Pancreas (tissue), 10 donors: ENCODE measurements around the gene PSAPL1. TPM values are rescaled to one million over a fixed set of nuclear protein-coding genes. Genes with fewer than 3 reads are reported as not detected.

Experiments used
- ATAC-seq, 4 donors: fragments of 200-7000 bp; cut with Tn5 transposase; one replicate each; pipeline versions ENCODE4 v1.8.0 to v1.9.1; 2020; ENCODE audit warnings: mild to moderate bottlenecking in 4 of 4, moderate library complexity in 4 of 4
- DNase-seq, 6 donors: peaks; one replicate each; pipeline ENCODE4 v3.0.0-alpha.2; 2020
- FAIRE-seq: peaks from 2 replicates; lab custom pipeline; 2012; peaks lifted over from hg19 to GRCh38; lab: Jason Lieb, UNC
- H3K27ac ChIP-seq, 4 donors: fragments of 200-600 bp; sonication (generic); 1 replicate in 3 of 4; 2 replicates in 1 of 4; pipeline versions ENCODE4 v1.5.0 to v1.8.0; 2020
- H3K27me3 ChIP-seq, 4 donors: fragments of 200-600 bp; one replicate each; pipeline ENCODE4 v1.8.0; 2021
- H3K36me3 ChIP-seq, 3 donors: fragments of 200-600 bp; sonication (generic) in 1 of 3; one replicate each; pipeline versions ENCODE4 v1.5.0 to v1.8.0; 2020 to 2021
- H3K4me1 ChIP-seq, 3 donors: fragments of 200-600 bp; one replicate each; pipeline ENCODE4 v1.8.0; 2021
- H3K4me3 ChIP-seq, 4 donors: fragments of 200-600 bp; sonication (generic) in 2 of 4; one replicate each; pipeline versions ENCODE4 v1.5.0 to v1.8.0; 2020 to 2021
- H3K9me3 ChIP-seq, 4 donors: fragments of 200-600 bp; one replicate each; pipeline ENCODE4 v1.8.0; 2021
- CTCF ChIP-seq, 4 donors: fragments of 200-600 bp; sonication (generic) in 3 of 4; IDR thresholded peaks; one replicate each; pipeline versions ENCODE4 v1.5.0 to v1.8.0; 2021; ENCODE audit warnings: antibody characterized with exemption in 4 of 4
- WGBS, 2 donors: extraction: QIAGEN DNeasy Blood & Tissue Kit; methylation state at CpG; one replicate each; pipeline ENCODE4 v1.1.7; 2013; 5-methylcytosine and 5-hydroxymethylcytosine counted together
- intact Hi-C, 3 donors: fragments of 100-400 bp; cut with DNase I; formaldehyde crosslinking; loops; one replicate each; pipeline versions ENCODE4 v1.11.1 to v1.14.2; 2022
- polyA plus RNA-seq, 2 donors: library from polyadenylated mRNA; stranded (reverse); fragments of 200-250 nt; gene quantifications; one replicate each; pipeline ENCODE4 v1.2.3, GENCODE V29; 2013
- total RNA-seq, 6 donors: library from RNA; stranded (reverse); fragmentation: NEBNext Ultra II Directional in 4 of 6; extraction: Animal tissue kit (Norgen Biotek cat#: 25700) in 4 of 6; gene quantifications; one replicate each; pipeline versions ENCODE4 v1.2.1 to v1.2.4, GENCODE V29; 2021 to 2023
- donor health status: healthy with polysubstance abuse.
- donor health status: DM: no; HTN: no; CAD: no; lungs with moderate emphysema.
- donor health status: DM: no; HTN: no; CAD: no.
- donor health status: control.
- donor health status: control.
- donor health status: Bipolar disorder and iron deficiency.
- donor health status: DM: yes; HTN: yes; CAD: no.
- donor health status: DM: no; HTN: no; CAD: no.
- donor health status: DM: no; HTN: no; CAD: no.
- donor health status: DM: yes; HTN: yes; CAD: no.

PSAPL1 gene
- total RNA-seq (under 1 TPM in 1 of 6 donors, not detected in 5; 0.06 TPM), polyA plus RNA-seq (not detected)

- no peak for TF ChIP-seq CTCF (IDR thresholded peaks at IDR 0.05)
- intact Hi-C loops, result no loop called here
- Histone ChIP-seq H3K4me3 (no peak within 1 kb of the TSS), H3K36me3 (no peaks in the 10 kb centered on the region), H3K9me3 (no peaks in the 10 kb centered on the region), H3K4me1 (no peaks in the 10 kb centered on the region), H3K27me3 (no peaks in the 10 kb centered on the region), H3K27ac (no peak within 1 kb of the TSS)
- FAIRE-seq, result no peak
- DNase-seq, result peak in 1 of 6 donors; percentile 28
- 21 to 24% methylated on average over 7 of the region's 7 CpGs for WGBS, 2 donors
- ATAC-seq, result peak in 3 of 4 donors; percentile 82 to 92 (median 83)
These were observed at the start of gene PSAPL1 for GRCh38 chr4:7434766-7435150. PSAPL1 (minus strand) TSS chr4:7434930; CDS start chr4:7434879, 51 bp downstream.

GRCh38 chr4:7481227-7481626 lies 46.5 kb upstream of the PSAPL1 start:
- DNase-seq (no peak), ATAC-seq (no peak), FAIRE-seq (no peak)
- no peak for TF ChIP-seq CTCF (IDR thresholded peaks at IDR 0.05)
- Histone ChIP-seq H3K27ac (no peak overlapping the region), H3K27me3 (no peaks in the 10 kb centered on the region), H3K9me3 (no peaks in the 10 kb centered on the region), H3K4me1 (no peaks in the 10 kb centered on the region), H3K4me3 (no peak overlapping the region), H3K36me3 (no peaks in the 10 kb centered on the region)
- 60 to 71% methylated on average over 14 of the region's 14 CpGs for WGBS, 2 donors
- intact Hi-C loops, result no loop called here

- 61 to 73% methylated on average over 16 of the region's 16 CpGs for WGBS, 2 donors
- TF ChIP-seq CTCF (IDR thresholded peaks at IDR 0.05), result no peak
These were observed 45.7 kb upstream of the PSAPL1 start for GRCh38 chr4:7480423-7480822.

GRCh38 chr4:7478665-7479064 lies 43.9 kb upstream of the PSAPL1 start:
- Histone ChIP-seq H3K36me3 (no peaks in the 10 kb centered on the region), H3K4me3 (no peak overlapping the region), H3K9me3 (no peaks in the 10 kb centered on the region), H3K4me1 (no peaks in the 10 kb centered on the region), H3K27me3 (no peaks in the 10 kb centered on the region), H3K27ac (no peak overlapping the region)
- DNase-seq (peak in 1 of 6 donors; percentile 40), ATAC-seq (no peak), FAIRE-seq (no peak)
- TF ChIP-seq CTCF (IDR thresholded peaks at IDR 0.05), result no peak
- WGBS, 2 donors, result 44 to 57% methylated on average over 11 of the region's 11 CpGs
- intact Hi-C loops, result no loop called here

More at GRCh38 chr4:7480423-7480822, 45.7 kb upstream of the PSAPL1 start:
- ATAC-seq, result no peak
- Histone ChIP-seq H3K36me3 (no peaks in the 10 kb centered on the region), H3K27ac (no peak overlapping the region), H3K27me3 (no peaks in the 10 kb centered on the region), H3K4me1 (no peaks in the 10 kb centered on the region), H3K4me3 (no peak overlapping the region), H3K9me3 (no peaks in the 10 kb centered on the region)
- FAIRE-seq, result no peak
- no peak for DNase-seq
- intact Hi-C loops, result no loop called here

- DNase-seq (no peak), FAIRE-seq (no peak), ATAC-seq (no peak)
- no peaks in the 10 kb centered on the region for H3K36me3 ChIP-seq
- no peaks in the 10 kb centered on the region for H3K27me3 ChIP-seq
- intact Hi-C loops, result no loop called here
- WGBS, 2 donors, result 73 to 85% methylated on average over 7 of the region's 7 CpGs
- no peak for TF ChIP-seq CTCF (IDR thresholded peaks at IDR 0.05)
- no peak overlapping the region for H3K4me3 ChIP-seq
- H3K9me3 ChIP-seq, result no peaks in the 10 kb centered on the region
- no peak overlapping the region for H3K27ac ChIP-seq
- H3K4me1 ChIP-seq, result no peaks in the 10 kb centered on the region
These were observed 43.0 kb upstream of the PSAPL1 start for GRCh38 chr4:7477695-7478094.
